ENCODE data around the gene PCBP1.
"Not testable (repeated sequence)": the region's sequence is repeated elsewhere in the genome, so short reads cannot be mapped to it uniquely, and the experiment has no call there.

Gene PCBP1

GRCh38 chr2:70083344-70084156, 3.7 kb upstream of the PCBP1 start:
- peak; percentile 79 for DNase-seq

GRCh38 chr2:70084973-70085710, 2.1 kb upstream of the PCBP1 start:
- peak; percentile 75 for DNase-seq

GRCh38 chr2:70085711-70086277, 1.5 kb upstream of the PCBP1 start:
- DNase-seq = peak; percentile 29

GRCh38 chr2:70086278-70086837, 919 bp upstream of the PCBP1 start:
- peak; percentile 89 for DNase-seq

- DNase-seq = peak; percentile 71
Observed at GRCh38 chr2:70087702-70088597, 673 bp downstream of the PCBP1 start.

- DNase-seq = no peak
Observed at GRCh38 chr2:70088598-70089219, 1.4 kb downstream of the PCBP1 start.

- peak; percentile 59 for DNase-seq
Observed at GRCh38 chr2:70089220-70089982, 2.1 kb downstream of the PCBP1 start.

- no peak for DNase-seq
Observed at GRCh38 chr2:70089983-70090525, 2.8 kb downstream of the PCBP1 start.

- no peak for DNase-seq
Observed at GRCh38 chr2:70090706-70091334, 3.5 kb downstream of the PCBP1 start.

GRCh38 chr2:70091364-70091763, 4.1 kb downstream of the PCBP1 start:
- no peak for DNase-seq

- no peak for DNase-seq
Observed at GRCh38 chr2:70091816-70092215, 4.5 kb downstream of the PCBP1 start.

GRCh38 chr2:70092576-70093243, 5.4 kb downstream of the PCBP1 start:
- DNase-seq = not testable (repeated sequence)

- DNase-seq = no peak
Observed at GRCh38 chr2:70094171-70094977, 7.1 kb downstream of the PCBP1 start.

- peak; percentile 79 for DNase-seq
Observed at GRCh38 chr2:70094978-70095719, 7.9 kb downstream of the PCBP1 start.

GRCh38 chr2:70095720-70096670, 8.7 kb downstream of the PCBP1 start:
- DNase-seq = no peak

GRCh38 chr2:70098032-70098431, 10.8 kb downstream of the PCBP1 start:
- no peak for DNase-seq

GRCh38 chr2:70099270-70099669, 12.0 kb downstream of the PCBP1 start:
- no peak for DNase-seq

Data from activated CD4-positive, alpha-beta T cell treated with anti-CD3 and anti-CD28 coated beads, Interleukin-2, Interleukin-6, amounts not matched to agents 100 ng/mL and 50 ng/mL, durations not matched to agents 16 hours and 8 hours (primary cell).